Endothelial cell of umbilical vein (primary cell): ENCODE results near the gene ELOB. TPM values are rescaled to one million over a fixed set of nuclear protein-coding genes. Genes with fewer than 3 reads are reported as not detected.

Source experiments
- BruUV-seq: library from RNA; stranded (reverse); fragments of 400-500 nt; replicated peaks from 2 replicates; lab custom pipeline; 2021; lab: Mats Ljungman, UMichigan
- CTCF ChIA-PET: fragments of 300-600, 350-600 bp; sonication (Branson Sonifier 250); formaldehyde crosslinking; loops from one replicate; lab custom pipeline; 2021; ENCODE audit warnings: antibody characterized with exemption, inconsistent platforms; lab: Charles Lee
- POLR2A ChIA-PET: fragments of 300-600, 350-600 bp; sonication (Branson Sonifier 250); formaldehyde crosslinking; loops from one replicate; lab custom pipeline; 2021; ENCODE audit warnings: antibody characterized with exemption, inconsistent platforms; lab: Charles Lee
- DNase-seq: peaks from one replicate; pipeline ENCODE4 v3.0.0-alpha.2; 2011; ENCODE audit warnings: low read depth, low spot score
- FAIRE-seq: peaks from 2 replicates; lab custom pipeline; 2011; peaks lifted over from hg19 to GRCh38; lab: Jason Lieb, UNC
- H2AFZ ChIP-seq: 2 replicates; pipeline ENCODE4 v1.6.0; 2012; ENCODE audit warnings: low read depth, low read length, control low read depth, inconsistent platforms
- H3K27ac ChIP-seq: 2 replicates; pipeline ENCODE4 v1.5.1; 2011; ENCODE audit warnings: low read depth, mild to moderate bottlenecking, control low read depth, low read length, moderate library complexity; ENCODE audit not compliant: insufficient read depth
- H3K27me3 ChIP-seq, 2 experiments: 2 replicates each; pipeline versions ENCODE4 v1.6.0 to v1.6.1; 2011; ENCODE audit warnings: low read length in 2 of 2, mixed read lengths in 1 of 2; ENCODE audit not compliant: control insufficient read depth in 2 of 2, insufficient read depth in 2 of 2
- H3K36me3 ChIP-seq, 2 experiments: 2 replicates in 1 of 2; 3 replicates in 1 of 2; pipeline ENCODE4 v1.5.1; 2011; ENCODE audit warnings: low read length in 2 of 2, mild to moderate bottlenecking in 1 of 2, moderate library complexity in 1 of 2; ENCODE audit not compliant: control insufficient read depth in 2 of 2, insufficient read depth in 2 of 2; ENCODE audit errors: extremely low read depth in 1 of 2
- H3K4me1 ChIP-seq: 3 replicates; pipeline ENCODE4 v1.5.1; 2011; ENCODE audit warnings: mild to moderate bottlenecking, low read length; ENCODE audit not compliant: control insufficient read depth, insufficient read depth; ENCODE audit errors: extremely low read depth
- H3K4me2 ChIP-seq: 2 replicates; pipeline ENCODE4 v1.6.1; 2011; ENCODE audit warnings: low read length, control low read depth, mixed read lengths; ENCODE audit not compliant: insufficient read depth
- H3K4me3 ChIP-seq, 3 experiments: fragments of 200-600 bp in 1 of 3; sonication (generic), shearing (Covaris generic) in 1 of 3; replicated peaks in 1 of 3; 2 replicates each; pipeline ENCODE4 v1.5.1; 2011 to 2016; ENCODE audit warnings: control low read depth in 3 of 3, low read length in 3 of 3, mild to moderate bottlenecking in 2 of 3, inconsistent platforms in 1 of 3, low read depth in 1 of 3, moderate library complexity in 1 of 3; ENCODE audit not compliant: insufficient read depth in 1 of 3
- H3K79me2 ChIP-seq: 2 replicates; pipeline ENCODE4 v1.6.0; 2012; ENCODE audit warnings: low read length, inconsistent platforms; ENCODE audit not compliant: control insufficient read depth, insufficient read depth
- H3K9ac ChIP-seq: replicated peaks from 2 replicates; pipeline ENCODE3; 2011; ENCODE audit warnings: low read length, control low read depth; ENCODE audit not compliant: insufficient read depth; ENCODE audit errors: extremely low read depth
- H3K9me1 ChIP-seq: replicated peaks from 3 replicates; pipeline ENCODE4 v1.6.0; 2011; ENCODE audit warnings: mild to moderate bottlenecking, low read length; ENCODE audit not compliant: control insufficient read depth, insufficient read depth; ENCODE audit errors: extremely low read depth
- H3K9me3 ChIP-seq: replicated peaks from 2 replicates; pipeline ENCODE4 v1.5.1; 2012; ENCODE audit warnings: low read length, inconsistent platforms; ENCODE audit not compliant: control insufficient read depth, insufficient read depth
- H4K20me1 ChIP-seq: replicated peaks from 2 replicates; pipeline ENCODE3; 2011; ENCODE audit warnings: mild to moderate bottlenecking, low read length; ENCODE audit not compliant: control insufficient read depth, insufficient read depth; ENCODE audit errors: extremely low read depth
- FOS ChIP-seq: IDR thresholded peaks from 2 replicates; pipeline ENCODE4 v1.6.1; 2011; ENCODE audit warnings: mild to moderate bottlenecking, low read length, moderate library complexity, borderline replicate concordance; ENCODE audit not compliant: insufficient read depth
- JUN ChIP-seq: IDR thresholded peaks from 2 replicates; pipeline ENCODE4 v1.6.1; 2011; ENCODE audit warnings: borderline replicate concordance, low read depth; ENCODE audit not compliant: insufficient read length, insufficient read depth
- MYC ChIP-seq: IDR thresholded peaks from one replicate; pipeline ENCODE4 v1.6.1; 2011; ENCODE audit warnings: mild to moderate bottlenecking, low read depth, low read length
- POLR2A ChIP-seq: IDR thresholded peaks from 2 replicates; pipeline ENCODE4 v1.6.1; 2012; ENCODE audit warnings: low read depth, mild to moderate bottlenecking, control low read depth, low read length
- POLR2AphosphoS5 ChIP-seq: IDR thresholded peaks from 2 replicates; pipeline ENCODE4 v1.6.1; 2012; ENCODE audit warnings: low read depth, mild to moderate bottlenecking, control low read depth, low read length, moderate library complexity; ENCODE audit not compliant: insufficient read depth
- dilution Hi-C: fragments of 300-500 bp; cut with MboI; formaldehyde crosslinking; loops from one replicate; pipeline ENCODE4 v1.15.0; 2019; ENCODE audit warnings: low sequenced_read_pairs; ENCODE audit not compliant: extremely low pct_ligation_motif_present
- intact Hi-C: fragments of 100-400 bp; cut with micrococcal nuclease; formaldehyde crosslinking; loops from one replicate; pipeline ENCODE4 v1.10.0; 2022
- polyA plus RNA-seq, 4 experiments: library from polyadenylated mRNA; depleted of rRNA in 3 of 4; stranded (reverse) in 3 of 4; unstranded in 1 of 4; fragments of >200 nt; gene quantifications; 2 replicates each; pipeline versions ENCODE4 v1.2.1 to v1.2.3, GENCODE V29; 2011 to 2012; ENCODE audit warnings: missing spikeins in 1 of 4
- total RNA-seq: library from RNA; stranded (reverse); gene quantifications from 2 replicates; pipeline ENCODE4 v1.2.3, GENCODE V29; 2021
- TF ChIP-seq, protein P1 (sequence below): IDR thresholded peaks from 2 replicates; pipeline ENCODE4 v1.6.1; 2011; ENCODE audit not compliant: insufficient read depth, insufficient read length
- TF ChIP-seq, protein P2 (sequence below), 2 donors: IDR thresholded peaks; 1 replicate in 1 of 2; 2 replicates in 1 of 2; pipeline ENCODE4 v1.5.1; 2011; ENCODE audit warnings: low read length in 2 of 2, mild to moderate bottlenecking in 2 of 2, moderate library complexity in 2 of 2, control low read depth in 1 of 2, inconsistent platforms in 1 of 2, low read depth in 1 of 2; ENCODE audit not compliant: insufficient read depth in 1 of 2; ENCODE audit errors: extremely low read depth in 1 of 2

Gene ELOB
- total and polyA plus RNA-seq, 2 donors (not counting 3 experiments of a cell fraction or from before 2014, with no cell fraction given) = 251 to 848 TPM

- Histone ChIP-seq H3K4me1 (peaks cover 8% of the 10 kb centered on the region), H3K9ac (no peak overlapping the region), H2AFZ (no peak overlapping the region), H3K9me1 (no peaks in the 10 kb centered on the region), H3K9me3 (no peaks in the 10 kb centered on the region), H4K20me1 (no peaks in the 10 kb centered on the region), H3K36me3 (peaks cover 3 to 22% of the 10 kb centered on the region in 2 experiments), H3K4me2 (peak overlapping the region; percentile 82), H3K79me2 (peaks cover 18% of the 10 kb centered on the region), H3K27me3 (no peaks in the 10 kb centered on the region), H3K27ac (no peak overlapping the region), H3K4me3 (no peak overlapping the region)
- intact Hi-C loops = loop anchor here (5.0 to 10.0 kb wide), 3 partner anchors 60 to 142 kb away; partner anchors contain the start of genes KCTD5 and ZG16B
- DNase-seq = no peak
- TF ChIP-seq, protein P1, sequence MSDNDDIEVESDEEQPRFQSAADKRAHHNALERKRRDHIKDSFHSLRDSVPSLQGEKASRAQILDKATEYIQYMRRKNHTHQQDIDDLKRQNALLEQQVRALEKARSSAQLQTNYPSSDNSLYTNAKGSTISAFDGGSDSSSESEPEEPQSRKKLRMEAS = no peak
- no peak for TF ChIP-seq JUN
- TF ChIP-seq, protein P2, sequence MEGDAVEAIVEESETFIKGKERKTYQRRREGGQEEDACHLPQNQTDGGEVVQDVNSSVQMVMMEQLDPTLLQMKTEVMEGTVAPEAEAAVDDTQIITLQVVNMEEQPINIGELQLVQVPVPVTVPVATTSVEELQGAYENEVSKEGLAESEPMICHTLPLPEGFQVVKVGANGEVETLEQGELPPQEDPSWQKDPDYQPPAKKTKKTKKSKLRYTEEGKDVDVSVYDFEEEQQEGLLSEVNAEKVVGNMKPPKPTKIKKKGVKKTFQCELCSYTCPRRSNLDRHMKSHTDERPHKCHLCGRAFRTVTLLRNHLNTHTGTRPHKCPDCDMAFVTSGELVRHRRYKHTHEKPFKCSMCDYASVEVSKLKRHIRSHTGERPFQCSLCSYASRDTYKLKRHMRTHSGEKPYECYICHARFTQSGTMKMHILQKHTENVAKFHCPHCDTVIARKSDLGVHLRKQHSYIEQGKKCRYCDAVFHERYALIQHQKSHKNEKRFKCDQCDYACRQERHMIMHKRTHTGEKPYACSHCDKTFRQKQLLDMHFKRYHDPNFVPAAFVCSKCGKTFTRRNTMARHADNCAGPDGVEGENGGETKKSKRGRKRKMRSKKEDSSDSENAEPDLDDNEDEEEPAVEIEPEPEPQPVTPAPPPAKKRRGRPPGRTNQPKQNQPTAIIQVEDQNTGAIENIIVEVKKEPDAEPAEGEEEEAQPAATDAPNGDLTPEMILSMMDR (IDR thresholded peaks at IDR 0.05; ENCODE audit: extremely low read depth in 1 of 2, insufficient read depth in 1 of 2, low read depth in 1 of 2, low read length in 2 of 2) = no peak
- TF ChIP-seq POLR2AphosphoS5 = no peak
- TF ChIP-seq FOS = no peak
- TF ChIP-seq MYC = no peak
- TF ChIP-seq POLR2A = no peak
- dilution Hi-C loops = no loop called here
- ChIA-PET POLR2A (no interaction called here), CTCF (interaction anchor here (1.1 to 4.5 kb wide), 3 partner anchors 64 to 152 kb away, joined by 3 to 20 read pairs (median 8); no protein-coding TSS in a partner anchor)
- no TSS peak for BruUV-seq
- no peak for FAIRE-seq
Measured at GRCh38 chr16:2775131-2775716, 1.9 kb downstream of the ELOB start.
